SK-N-SH (cell line): Measurements from ENCODE around the gene GOLGB1. TPM values are rescaled to one million over a fixed set of nuclear protein-coding genes. Genes with fewer than 3 reads are reported as not detected.

Source experiments
- CTCF ChIA-PET: fragments of 300-600, 350-600 bp; formaldehyde crosslinking; extraction: SDS; loops from one replicate; lab custom pipeline; 2021; lab: Yijun Ruan, JAX
- POLR2A ChIA-PET: fragments of 350-600 bp; sonication (Branson Sonifier 250); formaldehyde crosslinking; extraction: SDS; loops from one replicate; lab custom pipeline; 2020; ENCODE audit warnings: antibody characterized with exemption, inconsistent platforms; lab: Yijun Ruan, JAX
- DNase-seq: peaks from one replicate; pipeline ENCODE4 v3.0.0; 2012
- H2AFZ ChIP-seq: fragments of 200-600 bp; sonication (generic); 2 replicates; pipeline ENCODE4 v1.8.1; 2016; ENCODE audit warnings: antibody characterized with exemption, mild to moderate bottlenecking, low read depth
- H3F3A ChIP-seq: fragments of 200-600 bp; sonication (generic); replicated peaks from 2 replicates; pipeline ENCODE3; 2016; ENCODE audit warnings: antibody characterized with exemption, mild to moderate bottlenecking; ENCODE audit not compliant: insufficient read depth
- H3K27ac ChIP-seq, 2 experiments: fragments of 200-500 bp in 1 of 2; fragments of 200-600 bp in 1 of 2; sonication (Bioruptor generic) in 1 of 2; sonication (generic), shearing (Covaris generic) in 1 of 2; 2 replicates each; pipeline versions ENCODE4 v1.5.1 to v1.6.1; 2014 to 2016; ENCODE audit warnings: low read depth in 2 of 2, inconsistent platforms in 1 of 2, low read length in 1 of 2, mild to moderate bottlenecking in 1 of 2, mixed read lengths in 1 of 2
- H3K27me3 ChIP-seq: fragments of 200-600 bp; sonication (generic), shearing (Covaris generic); 2 replicates; pipeline ENCODE4 v1.6.1; 2016; ENCODE audit warnings: mixed run types; ENCODE audit not compliant: insufficient read depth
- H3K36me3 ChIP-seq, 2 experiments: fragments of 200-500 bp in 1 of 2; fragments of 200-600 bp in 1 of 2; sonication (Bioruptor generic) in 1 of 2; sonication (generic) in 1 of 2; replicated peaks in 1 of 2; 2 replicates each; pipeline versions ENCODE3 to v1.5.1; 2014 to 2016; ENCODE audit warnings: low read length in 1 of 2, mild to moderate bottlenecking in 1 of 2; ENCODE audit not compliant: insufficient read depth in 2 of 2, control insufficient read depth in 1 of 2
- H3K4me1 ChIP-seq, 2 experiments: fragments of 200-500 bp in 1 of 2; fragments of 200-600 bp in 1 of 2; sonication (Bioruptor generic) in 1 of 2; sonication (generic), shearing (Covaris generic) in 1 of 2; 2 replicates each; pipeline versions ENCODE4 v1.5.1 to v1.6.1; 2014 to 2016; ENCODE audit warnings: low read depth in 1 of 2, low read length in 1 of 2, mixed run types in 1 of 2; ENCODE audit not compliant: insufficient read depth in 2 of 2, control insufficient read depth in 1 of 2
- H3K4me2 ChIP-seq: fragments of 200-600 bp; sonication (generic), shearing (Covaris generic); 2 replicates; pipeline ENCODE4 v1.6.1; 2017; ENCODE audit warnings: mixed run types
- H3K4me3 ChIP-seq, 2 experiments: fragments of 200-500 bp in 1 of 2; fragments of 200-600 bp in 1 of 2; sonication (Bioruptor generic) in 1 of 2; sonication (generic), shearing (Covaris generic) in 1 of 2; 2 replicates each; pipeline versions ENCODE4 v1.5.1 to v1.8.1; 2014 to 2016; ENCODE audit warnings: low read depth in 2 of 2, inconsistent platforms in 1 of 2, low read length in 1 of 2, mild to moderate bottlenecking in 1 of 2, mixed read lengths in 1 of 2, moderate library complexity in 1 of 2
- H3K79me2 ChIP-seq: fragments of 200-600 bp; sonication (generic); 2 replicates; pipeline ENCODE4 v1.8.1; 2017; ENCODE audit warnings: mild to moderate bottlenecking; ENCODE audit not compliant: insufficient read depth
- H3K9ac ChIP-seq: fragments of 200-600 bp; sonication (generic); 2 replicates; pipeline ENCODE4 v1.6.1; 2017; ENCODE audit warnings: mixed run types
- H3K9me2 ChIP-seq: fragments of 200-600 bp; sonication (generic); 2 replicates; pipeline ENCODE4 v1.6.1; 2017; ENCODE audit warnings: mixed run types
- H3K9me3 ChIP-seq: fragments of 200-600 bp; sonication (generic); 2 replicates; pipeline ENCODE4 v1.6.1; 2017; ENCODE audit warnings: mixed run types, mild to moderate bottlenecking, moderate library complexity
- H4K20me1 ChIP-seq: fragments of 200-600 bp; sonication (generic); 2 replicates; pipeline ENCODE4 v1.6.1; 2017; ENCODE audit warnings: mild to moderate bottlenecking, mixed run types; ENCODE audit not compliant: insufficient read depth
- CHD2 ChIP-seq: fragments of 150-350 bp; IDR thresholded peaks from 2 replicates; pipeline ENCODE4 v1.6.1; 2018; ENCODE audit warnings: low read length; ENCODE audit not compliant: partially characterized antibody
- ELF1 ChIP-seq: IDR thresholded peaks from 2 replicates; pipeline ENCODE4 v1.4.0; 2012
- FOSL2 ChIP-seq: IDR thresholded peaks from 2 replicates; pipeline ENCODE4 v1.4.0; 2012; ENCODE audit warnings: low read depth, mild to moderate bottlenecking, moderate library complexity, borderline replicate concordance
- FOXJ3 ChIP-seq: sonication (generic); formaldehyde crosslinking; IDR thresholded peaks from 2 replicates; pipeline ENCODE4 v1.5.1; 2020; ENCODE audit warnings: mild to moderate bottlenecking, missing genetic modification reagents
- FOXM1 ChIP-seq: IDR thresholded peaks from 2 replicates; pipeline ENCODE4 v1.4.0; 2012; ENCODE audit warnings: low read depth, mild to moderate bottlenecking
- GABPA ChIP-seq: IDR thresholded peaks from 2 replicates; pipeline ENCODE4 v1.4.0; 2012; ENCODE audit warnings: low read depth, mild to moderate bottlenecking
- GATA2 ChIP-seq: sonication (generic); formaldehyde crosslinking; IDR thresholded peaks from 2 replicates; pipeline ENCODE4 v1.5.0; 2020; ENCODE audit warnings: mild to moderate bottlenecking, missing genetic modification reagents
- IRF3 ChIP-seq: fragments of 150-350 bp; IDR thresholded peaks from 2 replicates; pipeline ENCODE4 v1.6.1; 2016; ENCODE audit warnings: mild to moderate bottlenecking, low read depth, low read length
- MAX ChIP-seq: IDR thresholded peaks from 2 replicates; pipeline ENCODE4 v1.4.0; 2012; ENCODE audit warnings: low read depth
- MEF2A ChIP-seq: IDR thresholded peaks from 2 replicates; pipeline ENCODE4 v1.4.0; 2012; ENCODE audit warnings: low read depth, borderline replicate concordance
- MXI1 ChIP-seq: IDR thresholded peaks from 2 replicates; pipeline ENCODE4 v1.6.1; 2012; ENCODE audit warnings: mild to moderate bottlenecking, low read depth, low read length, improper control_type of control experiment
- NFIC ChIP-seq: IDR thresholded peaks from 2 replicates; pipeline ENCODE4 v1.4.0; 2012; ENCODE audit warnings: borderline replicate concordance
- PBX3 ChIP-seq: IDR thresholded peaks from 2 replicates; pipeline ENCODE4; 2012
- POLR2AphosphoS5 ChIP-seq: IDR thresholded peaks from 2 replicates; pipeline ENCODE4 v1.6.1; 2012; ENCODE audit warnings: low read depth, low read length
- RCOR1 ChIP-seq: fragments of 150-350 bp; IDR thresholded peaks from 2 replicates; pipeline ENCODE4 v1.6.1; 2017; ENCODE audit warnings: antibody characterized with exemption, low read length
- RFX5 ChIP-seq: IDR thresholded peaks from 2 replicates; pipeline ENCODE4 v1.6.1; 2012; ENCODE audit warnings: mild to moderate bottlenecking, improper control_type of control experiment, low read length
- RXRA ChIP-seq: IDR thresholded peaks from 2 replicates; pipeline ENCODE4 v1.4.0; 2012; ENCODE audit warnings: low read depth, mild to moderate bottlenecking, borderline replicate concordance
- SMC3 ChIP-seq: IDR thresholded peaks from 2 replicates; pipeline ENCODE4 v1.6.1; 2012; ENCODE audit warnings: low read depth, low read length, improper control_type of control experiment
- USF1 ChIP-seq: IDR thresholded peaks from 2 replicates; pipeline ENCODE4 v1.4.0; 2012; ENCODE audit warnings: low read depth, borderline replicate concordance
- USF2 ChIP-seq: fragments of 150-350 bp; IDR thresholded peaks from 2 replicates; pipeline ENCODE4 v1.6.1; 2017; ENCODE audit warnings: antibody characterized with exemption, low read length, low read depth, borderline replicate concordance
- YY1 ChIP-seq: IDR thresholded peaks from 2 replicates; pipeline ENCODE4 v1.4.0; 2012; ENCODE audit warnings: low read depth, mild to moderate bottlenecking
- WGBS: methylation state at CpG from one replicate; pipeline ENCODE4 v1.1.6; 2017; ENCODE audit warnings: low lambda C conversion rate; 5-methylcytosine and 5-hydroxymethylcytosine counted together
- polyA plus RNA-seq, 3 experiments: library from polyadenylated mRNA; depleted of rRNA; stranded (reverse); fragments of >200 nt; gene quantifications; 2 replicates each; pipeline ENCODE4 v1.2.3, GENCODE V29; 2012

GOLGB1 gene
- polyA plus RNA-seq, 1 of the 3 experiments (the other 2 are of a cell fraction), result 10.3 TPM

- TF ChIP-seq MAX, result no peak
- TF ChIP-seq RFX5, result no peak
- TF ChIP-seq YY1, result no peak
- no peak for TF ChIP-seq MEF2A
- TF ChIP-seq SMC3, result no peak
- no peak for TF ChIP-seq USF1
Measured at GRCh38 chr3:121722411-121722810, 27.1 kb downstream of the GOLGB1 start (continued).

- H2AFZ ChIP-seq, result no peak overlapping the region
- no peak overlapping the region for H3K4me3 ChIP-seq
- no peaks in the 10 kb centered on the region for H3K4me1 ChIP-seq
- H3K9me3 ChIP-seq, result no peaks in the 10 kb centered on the region
- no peak overlapping the region for H3K4me2 ChIP-seq
- no peak overlapping the region for H3K9ac ChIP-seq
- H3K36me3 ChIP-seq, result peaks cover 87 to 95% of the 10 kb centered on the region in 2 experiments
- H4K20me1 ChIP-seq, result no peaks in the 10 kb centered on the region
- H3K9me2 ChIP-seq, result no peaks in the 10 kb centered on the region
- CTCF ChIA-PET, result interaction anchor here (1.2 kb wide), 1 partner anchor 9 kb away, joined by 3 read pairs; no protein-coding TSS in a partner anchor
- TF ChIP-seq YY1 (no peak), MXI1 (no peak), IRF3 (no peak), PBX3 (no peak), GABPA (no peak), NFIC (no peak), FOSL2 (no peak), FOXJ3 (CRISPR knock-in tag) (no peak)
- no peak for DNase-seq
- H3F3A ChIP-seq, result no peaks in the 10 kb centered on the region
- H3K79me2 ChIP-seq, result 0 out of 2 replicates have a peak, but pooled peaks cover 2% of the 10 kb centered on the region
- H3K27ac ChIP-seq, result no peak overlapping the region
- POLR2A ChIA-PET, result no interaction called here
- no peaks in the 10 kb centered on the region for H3K27me3 ChIP-seq
Measured at GRCh38 chr3:121720163-121720562, 29.4 kb downstream of the GOLGB1 start.

GRCh38 chr3:121719423-121719822 is 30.1 kb downstream of the GOLGB1 start:
- H4K20me1 ChIP-seq, result no peaks in the 10 kb centered on the region
- H3K9me2 ChIP-seq, result no peaks in the 10 kb centered on the region
- no peaks in the 10 kb centered on the region for H3K79me2 ChIP-seq
- CTCF ChIA-PET, result interaction anchor here (0.6 to 1.2 kb wide), 3 partner anchors 9 to 37 kb away, joined by 3 read pairs; no protein-coding TSS in a partner anchor
- no peak for DNase-seq
- H3K27me3 ChIP-seq, result no peaks in the 10 kb centered on the region
- no peaks in the 10 kb centered on the region for H3K4me1 ChIP-seq
- H3K4me2 ChIP-seq, result no peak overlapping the region
- H3K27ac ChIP-seq, result no peak overlapping the region
- no peak overlapping the region for H2AFZ ChIP-seq
- 84% methylated on average over 5 of the region's 5 CpGs for WGBS
- no peak overlapping the region for H3K4me3 ChIP-seq
- no peaks in the 10 kb centered on the region for H3F3A ChIP-seq
- POLR2A ChIA-PET, result no interaction called here
- H3K9ac ChIP-seq, result no peak overlapping the region
- H3K9me3 ChIP-seq, result no peaks in the 10 kb centered on the region
- H3K36me3 ChIP-seq, result peaks cover 84 to 94% of the 10 kb centered on the region in 2 experiments
- TF ChIP-seq USF2, result no peak
- TF ChIP-seq ELF1, result no peak
- TF ChIP-seq RXRA, result no peak
- TF ChIP-seq POLR2AphosphoS5, result no peak
- TF ChIP-seq GABPA, result no peak
- TF ChIP-seq USF1, result no peak
- no peak for TF ChIP-seq CHD2
- TF ChIP-seq RCOR1, result no peak
- no peak for TF ChIP-seq MXI1
- no peak for TF ChIP-seq FOXJ3 (CRISPR knock-in tag)
- no peak for TF ChIP-seq GATA2
- TF ChIP-seq FOXM1, result no peak
